Caki2 (cell line): ENCODE measurements around the gene CPTP. TPM values are rescaled to one million over a fixed set of nuclear protein-coding genes. Genes with fewer than 3 reads are reported as not detected.

Source experiments
- DNase-seq: peaks from one replicate; pipeline ENCODE4 v3.0.0-alpha.2; 2015; ENCODE audit warnings: low read depth
- in situ Hi-C: cut with HindIII; loops from 2 replicates; pipeline ENCODE4 v1.10.0; 2016; ENCODE audit warnings: low sequenced_read_pairs, low pct_unique_long_range_greater_than_20kb, mixed read lengths
- total RNA-seq: library from RNA; depleted of rRNA; stranded (reverse); fragments of >200 nt; shearing (Covaris generic); gene quantifications from 2 replicates; pipeline ENCODE4 v1.2.3, GENCODE V29; 2014; ENCODE audit warnings: low replicate concordance

The CPTP gene
- total RNA-seq, 1 experiment from 2014 or later, result 28.5 TPM

DNA sequence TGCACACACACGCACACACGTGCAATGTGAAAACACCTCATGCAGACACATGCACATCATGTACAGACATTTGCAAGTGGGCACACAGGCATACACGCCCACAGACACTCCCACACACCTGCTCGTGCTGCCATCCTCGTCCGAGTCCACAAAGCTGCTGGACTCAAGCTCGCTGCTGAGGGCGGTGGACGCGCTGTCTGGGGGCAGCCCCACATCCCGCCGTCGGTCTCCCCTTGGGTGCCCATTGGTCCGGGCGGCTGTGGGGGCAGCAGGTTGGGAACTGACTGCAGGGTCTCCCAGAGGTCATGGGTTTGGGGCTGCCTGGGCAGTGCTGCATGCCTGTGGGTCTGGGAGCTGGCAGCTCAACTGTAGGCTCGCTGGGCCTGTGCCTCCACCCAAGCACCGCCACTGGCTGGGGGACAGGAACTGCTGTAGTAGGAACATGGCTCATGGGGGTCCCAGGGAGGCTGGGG lies 17.0 kb downstream of the CPTP start:
- in situ Hi-C loops, result no loop called here
- DNase-seq, result no peak

DNA sequence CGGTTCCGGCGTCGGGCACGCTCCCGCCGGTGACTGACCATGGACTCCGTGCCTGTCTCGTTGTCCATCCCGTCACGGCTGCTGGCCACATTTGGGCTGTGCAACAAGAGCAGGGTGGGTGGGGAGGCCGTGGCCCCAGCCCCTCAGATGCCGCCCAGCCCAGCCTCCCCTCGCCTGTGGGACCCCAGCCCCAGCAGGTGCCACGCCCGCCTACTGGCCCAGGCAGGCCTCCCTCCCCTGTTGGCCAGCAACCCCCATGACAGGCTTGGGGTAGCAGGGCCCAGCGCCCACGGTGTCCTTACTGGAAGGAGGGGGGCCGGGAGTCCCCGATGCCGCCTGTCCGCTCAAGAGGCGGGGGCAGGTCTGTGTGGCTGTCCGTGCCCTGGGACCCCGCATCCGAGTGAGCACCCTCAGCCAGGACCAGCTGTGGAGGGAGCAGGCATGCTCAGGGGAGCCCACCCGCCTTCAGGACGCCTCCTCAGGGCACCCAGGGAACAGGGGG lies 17.5 kb downstream of the CPTP start:
- in situ Hi-C loops, result no loop called here
- DNase-seq, result no peak

DNA sequence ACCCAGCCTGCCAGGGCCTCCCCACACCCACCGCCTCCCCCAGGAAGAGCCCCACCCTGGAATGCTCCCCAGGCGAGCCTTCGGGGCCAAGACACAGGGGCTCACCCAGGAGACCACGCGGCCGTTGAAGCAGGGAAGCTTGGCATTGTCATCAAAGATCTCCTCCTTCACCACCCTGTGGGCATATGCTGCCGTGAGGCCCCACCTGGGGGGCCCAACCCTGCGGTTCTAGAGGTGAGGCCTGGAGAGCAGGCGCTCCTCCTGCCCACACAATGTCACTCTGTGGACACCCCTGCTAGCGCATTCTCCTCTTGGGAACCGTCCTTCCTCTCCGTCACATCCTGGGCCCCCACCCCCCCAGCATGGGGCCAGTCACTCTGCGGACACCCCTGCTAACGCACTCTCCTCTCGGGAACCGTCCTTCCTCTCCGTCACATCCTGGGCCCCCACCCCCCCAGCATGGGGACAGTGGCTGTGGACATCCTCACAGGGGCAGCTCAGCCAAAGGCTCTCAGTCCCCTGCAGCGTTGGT lies 18.0 kb downstream of the CPTP start:
- DNase-seq, result no peak
- in situ Hi-C loops, result no loop called here

DNA sequence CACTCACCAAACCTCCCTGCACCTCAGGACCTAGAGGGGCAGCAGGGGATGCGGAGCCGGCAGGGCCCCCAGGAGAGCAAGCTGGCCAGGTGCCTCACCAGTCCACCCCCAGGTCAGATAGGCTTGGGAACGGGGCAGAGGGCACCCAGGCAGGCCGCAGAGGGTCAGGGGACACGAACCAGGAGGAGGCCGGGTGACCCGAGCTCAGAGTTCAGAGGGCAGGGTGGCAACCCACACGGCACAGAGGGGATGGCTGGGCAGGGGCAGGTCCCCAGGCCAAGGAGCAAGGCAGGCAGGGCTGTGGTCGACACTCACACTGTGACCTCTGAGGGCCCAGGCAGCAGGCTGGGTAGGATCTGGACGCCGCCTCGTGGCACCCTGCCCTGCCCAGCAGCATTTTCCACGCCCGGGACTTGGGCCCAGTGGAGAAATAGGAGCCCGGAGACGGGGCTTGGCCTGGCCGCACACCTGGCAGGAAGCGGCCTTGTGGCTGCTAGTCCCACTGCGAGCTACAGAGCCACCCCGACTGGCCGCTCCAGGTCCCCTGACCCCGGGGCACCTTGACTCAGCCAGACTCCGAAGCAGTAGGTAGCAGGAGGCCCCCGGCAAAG lies 19.3 kb downstream of the CPTP start:
- DNase-seq, result no peak
- in situ Hi-C loops, result no loop called here

DNA sequence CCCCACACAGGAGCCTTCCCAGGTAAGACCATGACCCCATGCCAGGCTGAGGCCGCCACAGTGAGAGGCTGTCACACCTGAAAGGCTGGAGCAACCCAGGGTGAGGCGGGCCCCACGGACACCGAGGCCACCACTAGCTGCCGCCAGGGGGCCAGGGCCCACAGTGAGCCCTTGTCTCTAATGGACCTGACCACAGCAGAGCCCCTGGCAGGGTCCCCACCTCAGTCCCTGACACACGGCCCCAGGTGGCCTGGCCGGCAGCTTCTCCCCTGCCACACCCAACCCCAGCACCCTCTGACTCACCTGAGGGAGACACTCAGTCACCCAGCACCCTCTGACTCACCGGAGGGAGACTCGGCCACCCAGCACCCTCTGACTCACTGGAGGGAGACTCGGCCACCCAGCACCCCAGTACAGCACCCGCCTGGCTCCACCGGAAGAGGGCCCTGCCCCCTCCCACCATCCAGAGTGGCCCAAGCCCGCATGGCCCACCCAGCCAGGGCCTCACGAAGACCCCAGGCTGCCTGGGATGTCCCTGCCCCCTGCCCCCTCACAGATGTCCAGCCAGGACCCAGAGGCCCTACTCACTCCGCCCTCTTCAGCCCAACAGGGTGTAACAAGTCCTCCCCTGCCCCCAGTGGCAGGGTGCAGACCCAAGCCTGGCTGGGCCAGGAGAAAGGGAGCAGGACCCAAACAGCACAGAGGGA lies 20.2 kb downstream of the CPTP start:
- in situ Hi-C loops, result no loop called here
- peak; percentile 91 for DNase-seq

DNA sequence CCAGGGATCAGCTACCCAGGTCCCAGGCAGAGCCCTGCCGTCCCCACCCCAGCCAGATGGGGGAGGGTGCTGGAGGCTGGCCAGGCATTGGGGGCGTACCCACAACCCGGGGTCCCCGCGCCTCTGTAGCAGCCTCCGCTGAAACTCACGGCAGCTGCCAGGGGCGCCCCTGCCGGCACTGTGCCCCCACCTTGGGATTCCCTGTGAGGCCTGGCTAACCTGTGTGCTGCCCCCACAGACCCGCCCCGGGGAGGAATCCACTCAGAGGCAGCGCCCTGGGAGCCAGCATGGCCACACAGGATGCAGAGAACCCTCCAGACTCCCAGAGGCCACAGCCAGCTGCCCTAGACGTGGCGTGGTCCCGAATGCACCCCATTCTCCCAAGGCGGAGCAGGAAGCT lies 20.8 kb downstream of the CPTP start:
- in situ Hi-C loops, result no loop called here
- DNase-seq, result no peak

DNA sequence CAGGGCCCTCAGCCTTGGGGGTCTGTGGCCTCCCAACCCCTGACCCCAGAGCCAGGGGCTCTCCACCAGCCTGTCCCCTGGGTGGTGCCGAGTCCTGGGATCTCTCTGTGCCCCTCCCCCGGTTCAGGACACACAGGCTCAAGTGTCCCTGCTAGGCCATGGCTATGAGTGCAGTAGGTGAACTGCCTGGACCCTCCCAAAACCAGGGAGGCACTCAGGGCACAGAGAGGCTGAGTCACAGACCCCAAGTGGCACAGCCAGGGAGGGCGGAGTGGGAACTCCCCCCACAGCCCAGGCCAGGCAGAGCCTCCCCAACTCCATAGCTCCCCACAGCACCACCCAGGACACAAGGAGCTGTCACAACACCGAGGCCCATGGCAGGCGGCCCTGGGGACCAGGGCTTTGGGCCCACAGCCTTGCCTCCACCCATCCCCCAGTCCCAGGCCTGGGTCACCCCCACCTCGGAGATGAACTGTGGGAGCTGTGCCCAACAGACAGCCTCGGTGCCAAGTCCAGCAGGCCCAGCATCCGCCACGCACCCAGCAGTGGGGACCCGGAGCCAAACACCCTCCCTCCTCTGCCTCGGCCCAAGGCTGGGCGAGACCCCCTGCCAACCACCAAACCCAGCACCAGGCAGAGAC lies 21.4 kb downstream of the CPTP start:
- no peak for DNase-seq
- in situ Hi-C loops, result no loop called here

DNA sequence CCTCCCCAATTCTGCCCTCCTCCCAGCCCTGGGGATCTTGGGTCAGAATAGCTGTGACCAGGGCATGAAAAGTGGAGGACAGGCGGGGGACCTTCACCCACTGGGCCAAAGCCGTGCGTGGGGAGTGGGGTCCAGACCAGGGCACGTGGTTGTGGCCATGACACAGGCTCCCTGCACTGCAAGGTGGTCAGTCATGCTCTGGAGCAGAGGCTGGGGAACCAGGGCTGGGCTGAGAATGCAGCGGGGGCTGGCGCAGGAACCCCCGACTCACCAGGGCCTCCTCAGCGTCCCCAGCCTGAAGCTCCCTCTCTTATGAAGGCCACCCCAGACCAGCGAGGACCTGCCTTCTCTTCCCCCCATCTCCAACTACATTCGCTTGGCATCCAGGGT lies 21.9 kb downstream of the CPTP start:
- in situ Hi-C loops, result no loop called here

DNA sequence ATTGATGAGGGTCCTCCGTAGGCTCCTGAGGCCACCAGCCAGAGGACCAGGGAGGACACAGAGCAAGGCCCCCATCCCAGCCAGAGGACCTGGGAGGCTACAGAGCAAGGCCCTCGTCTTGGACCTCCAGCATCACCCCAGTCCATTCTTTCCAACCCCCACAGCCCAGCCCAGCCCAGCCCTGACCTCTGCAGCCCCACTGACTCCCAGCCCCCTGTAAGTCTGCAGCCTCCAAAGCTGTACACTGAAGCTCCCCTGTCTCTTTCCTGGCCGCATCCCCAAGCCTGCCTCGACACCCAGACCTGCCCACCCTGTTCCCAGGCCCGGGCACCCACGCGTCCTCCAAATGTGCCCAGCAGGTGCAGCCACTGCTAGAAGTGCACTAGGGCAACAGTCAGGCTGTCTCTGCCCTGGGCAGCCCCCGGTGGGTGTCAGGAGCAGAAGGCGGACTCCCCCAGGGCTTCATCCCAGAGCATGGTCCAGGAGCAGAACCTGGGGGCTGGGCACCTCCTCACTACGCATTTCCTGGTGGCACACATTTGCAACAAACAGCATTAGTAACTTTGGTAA lies 22.5 kb downstream of the CPTP start:
- DNase-seq, result no peak
- in situ Hi-C loops, result no loop called here

More for the DNA sequence above, 21.9 kb downstream of the CPTP start:
- no peak for DNase-seq

DNA sequence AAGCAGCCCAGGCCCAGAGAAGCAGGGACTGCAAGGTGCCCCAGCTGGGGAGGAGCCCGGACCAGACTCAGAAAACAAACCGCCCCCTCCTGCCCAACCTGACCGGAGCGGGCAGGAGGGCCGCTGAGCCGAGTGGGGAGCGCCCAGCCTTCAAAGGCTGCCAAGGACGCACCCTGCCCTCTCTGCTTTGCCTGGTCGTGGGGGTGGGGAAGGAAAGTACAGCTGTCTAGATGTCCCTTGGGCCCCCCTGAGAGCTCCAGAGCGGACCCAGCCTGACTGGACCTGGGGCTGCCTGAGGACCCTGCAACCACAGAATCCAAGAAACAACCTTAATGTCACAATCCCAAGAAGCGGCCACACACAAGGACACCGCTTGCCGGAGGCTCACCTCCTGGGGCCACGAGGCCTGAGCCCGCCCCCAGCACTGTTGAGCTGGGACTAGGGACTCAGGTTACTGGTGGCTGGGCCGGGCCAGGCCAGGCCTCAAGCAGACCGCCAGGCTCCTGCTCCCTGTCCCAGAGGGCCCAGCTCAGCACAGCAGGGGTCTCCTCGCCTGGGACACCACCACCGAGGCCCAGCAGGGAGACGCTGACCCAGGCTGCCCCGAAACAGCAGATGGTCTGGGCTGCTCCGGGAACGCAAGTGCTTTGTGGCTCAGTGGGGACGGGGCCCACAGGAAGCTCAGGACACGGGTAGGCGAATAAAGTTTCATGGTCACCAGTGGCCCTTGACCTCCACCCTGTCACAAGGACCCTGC lies 23.2 kb downstream of the CPTP start:
- peak; percentile 61 for DNase-seq
- in situ Hi-C loops, result no loop called here

DNA sequence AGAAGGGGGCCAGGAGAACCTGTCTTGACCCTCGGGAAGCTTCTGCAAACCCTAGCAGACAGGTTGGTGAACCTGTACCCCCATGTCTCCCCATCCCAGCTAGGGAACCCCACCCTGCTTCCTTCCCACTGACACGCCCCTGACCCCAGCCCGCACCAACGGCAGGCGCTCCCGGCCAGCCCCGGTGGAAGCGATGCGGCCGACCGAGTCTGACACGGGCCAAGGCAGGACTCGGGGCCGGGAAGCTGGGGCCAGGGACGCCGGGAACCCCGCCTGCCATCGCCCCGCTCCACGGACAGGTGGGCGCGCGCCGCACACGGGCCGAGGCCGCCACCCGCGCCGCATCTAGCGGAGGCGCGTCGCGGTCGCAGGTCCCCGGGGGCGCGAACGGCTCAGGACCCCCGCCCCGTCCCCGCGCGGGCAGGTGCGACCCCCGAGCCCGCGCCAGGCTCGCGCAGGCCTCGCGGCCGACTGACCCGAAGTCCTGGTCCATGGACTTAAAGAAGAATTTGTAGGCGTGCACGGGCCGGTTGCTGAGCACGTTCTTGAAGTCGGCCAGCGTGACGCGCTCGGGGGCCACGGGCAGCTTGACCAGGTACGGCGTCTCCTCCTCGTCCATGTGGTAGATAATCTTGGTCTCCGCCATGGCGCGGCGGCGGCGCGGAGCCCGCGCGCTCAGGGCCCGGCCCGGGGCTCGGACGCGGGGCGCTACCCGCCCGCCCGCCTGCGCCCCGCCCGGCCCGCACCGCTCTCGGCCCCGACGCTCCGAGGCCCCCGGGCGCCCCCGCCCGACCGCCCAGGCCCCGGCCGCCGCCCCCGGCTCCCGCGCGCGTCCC lies 24.0 kb downstream of the CPTP start:
- no peak for DNase-seq
- in situ Hi-C loops, result no loop called here

DNA sequence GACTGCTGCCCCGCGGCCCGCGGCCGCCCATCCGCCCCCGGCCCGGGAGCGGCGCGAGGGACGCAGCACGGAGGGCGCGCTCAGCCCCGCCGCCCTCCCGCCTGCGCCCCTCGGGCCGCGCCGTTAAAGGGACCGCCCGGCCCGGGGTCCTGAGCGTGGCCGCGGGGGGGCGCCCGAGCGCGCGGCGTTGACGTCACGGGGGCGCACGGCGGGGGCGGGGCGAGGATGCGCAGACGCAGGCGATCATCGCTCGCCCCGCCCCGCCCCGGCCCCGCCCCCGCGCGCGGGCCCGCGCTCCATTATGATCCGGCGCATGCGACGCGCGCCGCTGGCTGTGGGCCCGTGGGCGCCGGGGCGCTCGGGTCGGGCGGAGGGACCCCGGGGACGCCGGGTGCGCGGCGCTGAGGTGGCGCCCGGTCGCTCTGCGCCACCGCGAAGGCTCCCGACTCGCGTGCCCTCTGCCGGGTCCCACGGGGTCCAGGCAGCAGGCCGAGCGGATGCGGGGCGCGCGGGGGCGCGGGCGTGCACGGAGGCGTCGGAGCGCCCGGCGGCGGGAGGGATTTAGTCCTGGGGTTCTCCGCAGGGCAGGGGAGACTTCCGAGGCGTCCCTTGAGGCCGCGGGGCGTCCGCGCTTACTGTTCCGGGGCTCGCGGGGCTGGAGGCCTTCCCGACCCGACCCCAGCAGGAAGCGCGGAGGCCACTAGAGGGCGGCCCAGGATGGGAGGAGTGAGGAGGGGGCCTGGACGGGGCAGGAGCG lies 24.8 kb downstream of the CPTP start, which contains the start of gene DVL1:
DVL1 (minus strand) TSS at position 163 of the 757 bp plus-strand sequence. CDS start 353 bp downstream, outside the sequence.
- peak; percentile 41 for DNase-seq
- in situ Hi-C loops, result no loop called here

DNA sequence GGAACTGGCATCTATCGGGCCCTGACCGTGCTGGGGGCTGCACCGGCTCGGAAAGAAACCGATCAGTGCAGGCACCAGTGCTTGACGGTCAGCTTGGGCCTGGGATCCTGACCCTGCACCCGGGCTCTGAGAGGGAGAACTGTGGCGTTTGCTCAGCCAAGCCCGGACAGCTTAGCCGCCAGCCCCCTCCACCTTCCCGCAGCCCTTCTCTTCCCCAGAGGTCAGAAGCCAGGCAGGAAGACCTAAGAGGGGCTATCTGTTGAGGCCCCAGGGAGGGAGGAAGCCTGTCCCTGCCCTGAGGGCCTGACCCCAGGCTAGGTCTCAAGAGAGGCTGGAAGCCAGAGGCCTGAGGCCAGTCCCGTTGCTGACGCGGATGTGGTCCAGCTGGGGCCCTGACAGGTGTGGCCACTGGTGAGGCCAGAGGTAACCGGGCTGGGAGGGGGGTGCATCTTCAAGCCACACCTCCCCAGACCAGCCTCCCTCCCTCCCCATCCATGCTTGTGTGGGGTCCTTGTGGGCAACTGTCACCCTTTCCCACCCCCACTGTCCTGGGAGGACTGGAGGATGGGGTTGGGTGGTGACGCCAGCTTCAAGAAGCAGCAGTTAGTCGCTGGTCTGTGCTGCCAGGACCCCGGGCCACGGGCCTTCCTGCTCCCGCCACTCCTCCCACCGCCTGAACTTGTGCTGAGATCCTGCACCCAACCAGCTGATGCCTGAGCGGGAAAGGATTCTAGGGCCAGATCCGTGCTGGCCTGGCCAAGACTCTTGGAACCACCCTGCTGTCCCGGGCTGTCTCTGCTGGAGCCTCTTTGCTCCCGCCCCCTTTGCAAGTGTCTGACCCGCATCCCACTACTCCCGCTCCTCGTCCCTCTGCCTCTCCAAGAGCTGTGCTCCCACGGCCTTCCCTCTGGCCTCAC lies 27.2 kb downstream of the CPTP start:
- in situ Hi-C loops, result no loop called here
- no peak for DNase-seq

DNA sequence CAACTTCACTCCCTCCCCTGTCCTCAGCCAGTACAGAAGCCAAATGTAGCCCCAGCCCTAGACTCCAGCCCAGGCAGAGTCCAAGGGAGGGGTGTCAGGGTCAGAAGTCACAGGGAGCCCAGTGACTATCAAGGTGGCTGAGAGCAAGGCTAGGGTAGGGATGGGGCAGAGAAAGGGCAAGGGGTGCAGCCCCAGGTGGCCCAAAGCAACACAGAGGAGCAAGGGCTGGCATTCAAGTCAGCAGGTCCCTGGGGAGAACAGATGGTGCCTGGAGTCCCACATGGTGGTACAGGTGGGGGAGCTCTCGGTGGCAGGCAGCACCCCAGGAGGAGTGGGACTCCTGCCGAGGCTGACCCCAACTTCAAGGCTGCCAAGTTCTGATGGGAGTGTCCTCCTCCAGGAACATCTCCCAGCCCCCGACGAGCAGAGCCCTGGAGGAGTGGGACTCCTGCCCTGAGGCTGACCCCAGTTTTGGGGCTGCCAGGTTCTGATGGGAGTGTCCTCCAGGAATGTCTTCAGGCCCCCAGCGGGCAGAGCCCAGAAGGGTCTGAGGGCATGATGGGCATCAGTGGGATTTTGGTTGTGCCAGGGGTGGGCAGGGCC lies 28.3 kb downstream of the CPTP start:
- in situ Hi-C loops, result no loop called here
- DNase-seq, result no peak

DNA sequence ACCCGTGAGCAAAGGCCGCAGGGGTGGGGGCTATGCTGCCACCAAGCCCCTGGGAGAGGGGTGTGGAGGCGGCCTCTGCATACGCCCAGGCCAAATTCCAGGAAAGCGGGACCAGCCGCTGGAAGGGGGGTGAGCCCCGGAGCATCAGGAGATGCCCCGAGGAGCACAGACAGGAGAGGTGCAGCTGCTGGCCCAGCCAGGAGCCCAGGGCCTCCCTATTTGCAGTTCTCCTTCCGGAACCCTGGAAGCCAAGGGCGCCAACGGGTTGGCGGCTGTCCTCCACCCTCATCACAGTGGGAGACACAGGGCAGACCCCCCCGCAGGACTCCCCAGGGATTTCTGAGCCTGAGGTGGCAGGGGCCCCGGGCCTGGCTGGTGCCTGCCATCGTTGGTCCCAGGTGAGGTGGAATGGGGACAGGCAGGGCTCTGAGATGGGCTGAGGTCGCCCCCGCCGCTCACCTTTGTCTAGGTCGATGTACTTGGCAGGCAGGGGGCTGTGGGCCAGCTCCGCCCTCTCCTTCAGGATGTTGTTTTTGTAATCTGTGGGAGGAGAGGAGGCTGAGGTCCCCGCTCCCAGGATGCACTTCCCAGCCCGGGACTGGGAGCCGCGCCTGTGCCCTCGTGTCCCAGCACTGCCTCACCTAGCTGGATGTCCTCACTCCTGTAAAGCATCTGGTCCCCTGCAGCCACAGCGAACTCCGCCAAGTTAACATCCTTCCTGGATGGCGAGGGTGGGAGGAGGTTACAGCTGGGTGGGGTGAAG lies 29.0 kb downstream of the CPTP start:
- in situ Hi-C loops, result no loop called here
- DNase-seq, result no peak
